Effector CD4-positive, alpha-beta T cell (primary cell): ENCODE data around the gene PPFIA3.
"Not testable (repeated sequence)": the region's sequence is repeated elsewhere in the genome, so short reads cannot be mapped to it uniquely, and the experiment has no call there.

ENCODE experiments used
- DNase-seq: peaks from one replicate; pipeline ENCODE4 v3.0.0-alpha.2; 2020

PPFIA3 gene

GRCh38 chr19:49125025-49125731, 5.8 kb downstream of the PPFIA3 start:
- DNase-seq = no peak

DNA sequence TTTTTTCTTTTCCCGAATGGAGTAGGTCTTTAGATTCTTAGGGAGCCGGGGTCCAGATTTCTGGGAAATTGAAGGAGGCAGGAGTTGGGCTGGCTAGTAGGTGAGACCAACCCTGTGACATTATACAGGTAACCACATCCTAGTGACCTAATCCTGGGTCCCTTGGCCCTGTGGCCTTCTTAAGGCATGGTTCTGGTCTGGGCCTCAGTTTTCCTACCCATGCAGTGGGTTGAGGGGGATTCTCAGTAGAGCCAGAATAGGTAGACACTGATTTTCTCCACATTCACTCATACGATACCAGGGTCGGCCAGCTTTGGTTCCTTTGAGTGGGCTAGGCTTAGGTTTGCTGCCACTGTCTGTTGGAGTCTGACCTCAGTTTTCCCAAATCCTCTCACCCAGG, 7.2 kb downstream of the PPFIA3 start:
- no peak for DNase-seq

- not testable (repeated sequence) for DNase-seq
Observed at GRCh38 chr19:49127225-49127624, 7.9 kb downstream of the PPFIA3 start.

GRCh38 chr19:49127674-49128544, 8.6 kb downstream of the PPFIA3 start:
- DNase-seq = peak; percentile 87

- DNase-seq = no peak
Observed at GRCh38 chr19:49128545-49129237, 9.3 kb downstream of the PPFIA3 start.

- DNase-seq = no peak
Observed at GRCh38 chr19:49129238-49129583, 9.9 kb downstream of the PPFIA3 start.

GRCh38 chr19:49130325-49130724, 11.0 kb downstream of the PPFIA3 start:
- no peak for DNase-seq

DNA sequence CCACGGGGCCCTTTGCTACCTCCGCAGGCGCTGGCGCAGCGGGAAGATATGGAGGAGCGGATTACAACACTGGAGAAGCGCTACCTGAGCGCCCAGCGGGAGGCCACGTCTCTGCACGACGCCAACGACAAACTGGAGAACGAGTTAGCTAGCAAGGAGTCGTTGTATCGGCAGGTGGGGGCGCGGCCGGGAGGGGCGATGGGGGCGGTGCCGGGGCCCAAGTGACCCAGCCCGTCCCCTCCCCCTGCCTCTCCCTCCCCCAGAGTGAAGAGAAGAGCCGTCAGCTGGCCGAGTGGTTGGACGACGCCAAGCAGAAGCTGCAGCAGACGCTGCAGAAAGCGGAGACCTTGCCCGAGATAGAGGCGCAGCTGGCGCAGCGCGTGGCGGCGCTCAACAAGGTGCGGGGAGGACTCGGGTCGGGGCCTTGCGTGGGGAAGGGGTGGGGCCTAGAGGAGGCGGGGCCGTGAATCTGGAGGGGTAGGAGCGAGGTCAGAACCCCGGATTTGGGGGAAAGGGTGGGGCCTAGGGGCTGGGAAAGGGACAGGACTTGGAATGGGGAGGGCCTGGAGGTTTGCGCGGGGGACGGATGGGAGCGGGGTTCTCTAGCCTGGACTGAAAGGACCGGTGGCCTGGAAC, 13.7 kb downstream of the PPFIA3 start:
- DNase-seq = no peak

DNA sequence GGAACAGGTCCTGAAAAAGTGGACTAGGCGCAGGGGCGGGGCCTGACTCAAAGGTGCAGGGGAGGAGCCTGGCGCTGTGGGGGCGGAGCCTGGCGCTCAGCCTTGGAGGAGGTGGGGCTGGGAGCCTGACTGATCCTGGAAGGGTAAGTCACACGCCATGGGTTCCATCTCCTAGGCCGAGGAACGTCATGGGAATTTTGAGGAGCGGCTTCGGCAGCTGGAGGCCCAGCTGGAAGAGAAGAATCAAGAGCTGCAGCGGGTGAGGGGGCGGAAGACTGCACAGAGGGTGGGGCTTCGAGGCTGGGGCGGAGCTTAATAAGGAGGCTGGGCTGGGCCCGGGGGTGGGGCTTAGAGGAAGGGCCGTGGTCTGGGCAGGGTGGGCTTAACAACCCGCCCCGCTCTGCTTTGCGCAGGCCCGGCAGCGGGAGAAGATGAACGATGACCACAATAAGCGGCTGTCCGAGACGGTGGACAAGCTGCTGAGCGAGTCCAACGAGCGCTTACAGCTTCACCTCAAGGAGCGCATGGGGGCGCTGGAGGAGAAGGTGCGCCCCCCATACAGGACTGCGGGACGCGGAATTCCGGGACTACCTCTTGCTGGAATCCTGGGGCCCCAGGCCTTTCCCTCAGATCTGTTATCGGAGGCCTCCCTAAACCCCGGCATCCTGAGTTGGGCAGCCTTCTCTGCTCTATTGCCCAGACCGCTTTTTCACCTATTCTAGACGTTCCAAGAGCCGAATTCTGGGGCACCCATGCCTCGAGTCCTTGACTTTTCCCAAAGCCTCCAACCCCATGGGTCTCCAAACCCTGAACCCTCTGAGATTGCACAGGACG, 14.5 kb downstream of the PPFIA3 start:
- DNase-seq = no peak

- no peak for DNase-seq
Observed at GRCh38 chr19:49135686-49136085, 16.3 kb downstream of the PPFIA3 start.

- no peak for DNase-seq
Observed at GRCh38 chr19:49136771-49137171, 17.4 kb downstream of the PPFIA3 start.

GRCh38 chr19:49140951-49141350, 21.6 kb downstream of the PPFIA3 start:
- no peak for DNase-seq

DNA sequence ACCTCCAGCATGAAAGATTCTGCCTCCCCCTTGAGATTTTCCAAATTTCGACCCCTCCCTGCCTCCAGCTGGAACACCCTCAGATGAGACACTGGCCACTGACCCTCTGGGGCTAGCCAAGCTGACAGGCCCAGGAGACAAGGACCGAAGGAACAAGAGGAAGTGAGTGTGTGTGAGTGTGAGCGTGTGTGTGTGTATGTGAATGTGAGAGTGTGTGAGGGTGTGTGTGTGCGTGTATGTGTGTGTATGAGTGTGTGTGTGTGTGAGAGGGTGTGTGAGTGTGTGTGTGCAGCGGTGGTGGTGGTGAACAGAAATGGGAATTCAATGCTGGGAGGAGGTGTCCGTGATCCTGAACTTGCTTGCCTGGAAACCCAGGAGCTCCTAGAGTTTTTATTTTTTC, 22.0 kb downstream of the PPFIA3 start:
- DNase-seq = no peak

- DNase-seq = peak; percentile 33
Observed at GRCh38 chr19:49142866-49143335, 23.6 kb downstream of the PPFIA3 start.

- peak; percentile 73 for DNase-seq
Observed at GRCh38 chr19:49145573-49146407, 26.4 kb downstream of the PPFIA3 start.

DNA sequence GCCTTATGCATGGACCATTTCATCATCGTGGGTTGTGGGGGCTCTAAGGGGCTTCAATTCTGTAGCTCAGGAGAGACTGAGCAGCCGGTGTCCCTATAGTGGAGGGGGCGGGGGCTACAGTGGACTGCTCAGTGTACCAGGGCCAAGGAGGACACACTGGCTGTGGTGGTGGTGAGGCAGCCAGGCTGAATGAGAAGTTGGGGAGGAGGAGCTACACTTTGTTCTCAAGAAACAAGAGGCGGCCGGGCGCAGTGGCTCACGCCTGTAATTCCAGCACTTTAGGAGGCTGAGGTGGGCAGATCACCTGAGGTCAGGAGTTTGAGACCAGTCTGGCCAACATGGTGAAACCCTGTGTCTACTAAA, 27.0 kb downstream of the PPFIA3 start:
- not testable (repeated sequence) for DNase-seq

DNA sequence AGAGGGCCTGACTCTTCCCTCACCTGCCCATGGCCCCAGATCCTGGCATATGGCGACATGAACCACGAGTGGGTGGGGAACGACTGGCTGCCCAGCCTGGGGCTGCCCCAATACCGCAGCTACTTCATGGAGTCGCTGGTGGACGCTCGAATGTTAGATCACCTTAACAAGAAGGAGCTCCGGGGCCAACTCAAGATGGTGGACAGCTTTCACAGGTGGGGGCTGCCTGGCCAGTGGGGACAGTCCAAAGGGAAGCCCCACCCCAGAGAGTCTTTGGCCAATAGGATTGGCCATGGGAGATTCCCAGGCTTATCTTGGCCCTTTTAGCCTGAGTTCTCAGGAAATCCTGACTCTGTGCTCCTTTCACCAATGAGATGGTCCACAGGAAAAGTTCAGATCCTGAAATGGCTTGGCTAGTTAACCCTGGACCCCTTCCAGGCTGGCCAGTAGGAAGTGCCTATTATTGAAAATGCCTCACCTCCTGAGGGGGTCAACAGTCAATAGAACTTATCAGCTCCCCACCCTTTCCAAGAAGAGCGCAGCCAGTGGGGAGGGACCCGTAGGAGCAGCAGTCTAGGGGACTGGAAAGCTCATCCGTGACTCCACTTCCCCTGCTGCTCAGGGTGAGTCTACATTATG, 28.8 kb downstream of the PPFIA3 start:
- DNase-seq = no peak

DNA sequence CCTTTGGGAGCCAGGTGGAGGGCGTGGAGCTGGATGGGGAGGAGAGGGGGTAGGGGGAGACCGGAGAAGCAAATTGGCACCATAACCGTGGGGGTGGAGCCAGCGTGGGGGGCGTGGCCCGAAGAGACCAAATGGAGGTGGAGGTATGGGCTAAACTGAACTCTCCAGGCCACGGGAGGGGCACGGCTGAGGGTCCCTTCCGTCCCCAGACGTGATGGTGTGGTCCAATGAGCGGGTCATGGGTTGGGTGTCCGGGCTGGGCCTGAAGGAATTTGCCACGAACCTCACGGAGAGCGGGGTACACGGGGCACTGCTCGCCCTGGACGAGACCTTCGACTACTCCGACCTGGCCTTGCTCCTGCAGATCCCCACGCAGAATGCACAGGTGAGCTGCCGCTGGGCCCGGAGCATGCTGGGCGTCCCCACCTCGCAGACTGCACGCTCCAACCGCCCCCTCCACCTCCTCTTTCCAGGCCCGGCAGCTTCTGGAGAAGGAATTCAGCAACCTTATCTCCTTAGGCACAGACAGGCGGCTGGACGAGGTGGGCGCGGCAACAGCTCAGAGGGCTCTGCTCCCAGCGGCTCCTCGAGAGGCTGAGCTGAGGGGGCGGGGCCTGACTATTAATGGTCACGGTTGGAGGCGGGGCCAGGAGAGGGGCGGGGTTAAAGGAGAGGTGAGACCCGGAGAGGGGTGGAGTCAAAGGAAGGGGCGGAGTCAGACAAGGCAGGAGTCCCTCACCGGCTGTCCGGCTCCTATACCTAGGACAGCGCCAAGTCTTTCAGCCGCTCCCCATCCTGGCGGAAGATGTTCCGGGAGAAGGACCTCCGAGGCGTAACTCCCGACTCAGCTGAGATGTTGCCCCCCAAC, 29.7 kb downstream of the PPFIA3 start:
- peak; percentile 67 for DNase-seq

GRCh38 chr19:49149652-49150105, 30.3 kb downstream of the PPFIA3 start:
- DNase-seq = no peak
